Activated CD4-positive, CD25-positive, alpha-beta regulatory T cell treated with anti-CD3 and anti-CD28 coated beads, Interleukin-2, amount 50 U/mL, for 24 hours (primary cell): ENCODE data around the gene PNPLA7.
"Not testable (repeated sequence)": the region's sequence is repeated elsewhere in the genome, so short reads cannot be mapped to it uniquely, and the experiment has no call there.

ENCODE experiments used
- ATAC-seq, 2 donors: fragments of 150-1000 bp; cut with Tn5 transposase; one replicate each; pipeline ENCODE4 v1.10.0; 2021; ENCODE audit warnings: mild to moderate bottlenecking in 1 of 2, moderate library complexity in 1 of 2

Gene PNPLA7

DNA sequence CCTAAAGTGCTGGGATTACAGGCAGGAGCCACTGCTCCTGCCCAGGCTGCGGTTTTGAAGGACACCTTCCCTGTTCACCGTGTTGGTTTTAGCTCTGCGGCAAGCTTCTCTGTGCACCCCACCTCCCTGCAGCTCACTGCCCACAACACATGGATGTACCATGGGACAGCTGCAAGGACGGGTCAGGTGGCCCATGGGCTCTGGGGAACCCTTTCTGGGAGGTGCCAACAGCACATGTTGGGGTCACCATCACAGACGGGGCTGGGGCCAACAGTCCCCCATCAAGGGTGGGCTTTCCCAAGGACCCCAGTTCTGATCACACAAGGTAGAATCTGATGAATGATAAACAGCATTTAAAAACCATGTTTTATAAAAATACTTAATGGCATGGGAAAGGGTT lies 134.8 kb downstream of the PNPLA7 start:
- ATAC-seq, result no peak

DNA sequence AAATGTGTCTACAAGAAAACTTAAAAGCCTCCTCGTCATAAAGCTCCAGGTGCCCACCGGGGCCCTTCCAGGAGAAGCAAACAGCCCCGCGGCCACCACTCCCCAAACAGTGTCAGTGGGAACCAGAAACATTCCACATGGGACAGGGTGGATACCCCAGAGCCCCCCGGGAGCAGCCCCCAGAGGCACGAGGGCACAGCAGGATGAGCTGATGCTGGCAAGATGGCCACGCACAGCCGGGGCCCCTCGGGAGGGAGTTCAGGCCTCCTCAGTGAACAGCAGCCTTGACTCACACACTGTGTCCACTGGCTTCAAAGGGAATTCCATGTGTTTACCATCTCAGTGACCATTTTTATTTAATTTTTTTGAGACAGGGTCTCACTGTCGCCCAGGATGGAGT lies 137.8 kb downstream of the PNPLA7 start:
- no peak for ATAC-seq

- peak; percentile 44 for ATAC-seq
These were observed 138.4 kb downstream of the PNPLA7 start for GRCh38 chr9:137411645-137412380.

GRCh38 chr9:137411260-137411644 lies 138.9 kb downstream of the PNPLA7 start:
- ATAC-seq, result no peak

DNA sequence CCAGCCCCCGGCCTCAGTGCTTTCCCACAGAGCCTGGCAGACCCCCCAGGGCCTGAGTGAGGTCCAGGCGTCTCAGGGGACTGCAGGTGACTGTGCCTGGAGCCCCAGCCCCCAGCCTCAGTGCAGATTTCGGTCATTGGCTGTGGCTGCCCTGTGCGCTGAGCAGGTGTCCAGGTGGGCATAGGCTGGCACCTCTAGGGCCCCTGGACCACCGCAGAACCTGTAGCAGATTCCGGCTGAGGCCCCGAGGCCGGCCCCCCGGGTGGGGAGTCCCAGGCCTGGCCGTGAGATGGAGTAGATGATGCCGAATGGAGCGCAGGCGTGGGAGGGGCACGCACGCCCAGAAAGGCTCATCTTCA lies 139.3 kb downstream of the PNPLA7 start:
- no peak for ATAC-seq

DNA sequence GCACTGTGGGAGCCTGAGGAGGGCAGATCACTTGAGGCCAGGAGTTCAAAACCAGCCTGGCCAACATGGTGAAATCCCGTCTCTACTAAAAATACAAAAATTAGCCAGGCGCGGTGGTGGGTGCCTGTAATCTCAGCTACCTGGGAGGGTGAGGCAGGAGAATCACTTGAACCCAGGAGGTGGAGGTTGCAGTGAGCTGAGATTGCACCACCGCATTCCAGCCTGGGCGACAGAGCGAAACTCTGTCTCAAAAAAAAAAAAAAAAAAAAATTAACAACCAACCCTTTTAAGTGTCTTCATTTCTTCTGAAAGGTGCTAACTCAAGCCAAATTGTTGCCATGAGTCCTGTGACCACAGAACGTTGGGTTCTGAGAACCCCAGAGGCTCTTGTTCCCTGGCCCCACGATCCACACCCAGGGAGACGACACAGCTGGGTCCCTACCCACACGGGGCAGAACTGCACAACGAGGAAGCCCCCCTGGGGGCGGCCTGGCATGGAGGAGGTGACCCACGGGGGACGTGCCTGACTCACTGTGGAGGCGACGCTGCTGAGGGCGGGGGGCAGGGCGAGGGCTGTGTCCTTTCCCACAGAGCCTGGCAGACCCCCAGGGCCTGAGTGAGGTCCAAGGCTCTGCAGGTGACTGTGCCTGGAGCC lies 139.8 kb downstream of the PNPLA7 start:
- not testable (repeated sequence) for ATAC-seq
